Cardiac muscle cell (in vitro differentiated cells and primary cell): ENCODE measurements around the gene DIAPH2. TPM values are rescaled to one million over a fixed set of nuclear protein-coding genes. Genes with fewer than 3 reads are reported as not detected.
"Not testable (repeated sequence)": the region's sequence is repeated elsewhere in the genome, so short reads cannot be mapped to it uniquely, and the experiment has no call there.

Experiments
- DNase-seq, 2 donors: peaks; one replicate each; pipeline versions ENCODE4 v3.0.0 to v3.0.0-alpha.2; 2010 to 2017; ENCODE audit warnings: low read depth in 1 of 2, low spot score in 1 of 2
- H3K27ac ChIP-seq: fragments of 200-600 bp; sonication (generic); 2 replicates; pipeline ENCODE4 v1.5.1; 2016
- H3K27me3 ChIP-seq: fragments of 200-600 bp; sonication (generic); 2 replicates; pipeline ENCODE4 v1.6.0; 2016; ENCODE audit warnings: control low read depth
- H3K36me3 ChIP-seq: fragments of 200-600 bp; sonication (generic); 2 replicates; pipeline ENCODE4 v1.5.1; 2016; ENCODE audit warnings: control low read depth
- H3K4me1 ChIP-seq: fragments of 200-600 bp; sonication (generic); 2 replicates; pipeline ENCODE4 v1.8.1; 2017; ENCODE audit warnings: low read depth, mild to moderate bottlenecking, mixed run types
- H3K4me3 ChIP-seq: fragments of 200-600 bp; sonication (generic); 2 replicates; pipeline ENCODE4 v1.5.1; 2016; ENCODE audit warnings: mild to moderate bottlenecking
- H3K9me3 ChIP-seq: fragments of 200-600 bp; sonication (generic); 2 replicates; pipeline ENCODE4 v1.5.1; 2017; ENCODE audit warnings: low read depth, mild to moderate bottlenecking, control low read depth
- CTCF ChIP-seq: IDR thresholded peaks from 2 replicates; pipeline ENCODE4 v1.5.1; 2012; ENCODE audit warnings: low read depth, mild to moderate bottlenecking, low read length
- polyA plus RNA-seq: library from polyadenylated mRNA; unstranded; fragments of >200 nt; fragmentation: Nextera tagmentation; extraction: Ambion mirVana; gene quantifications from 2 replicates; pipeline ENCODE4 v1.2.1, GENCODE V29; 2016
- total RNA-seq: library from RNA; depleted of rRNA; stranded (reverse); fragments of >200 nt; gene quantifications from 2 replicates; pipeline ENCODE4 v1.2.3, GENCODE V29; 2016

Gene DIAPH2
- total and polyA plus RNA-seq, 2 experiments from 2014 or later, result 9.1 to 18.4 TPM

GRCh38 chrX:96704629-96705028, 20.0 kb downstream of the DIAPH2 start:
- H3K4me1 ChIP-seq, result no peaks in the 10 kb centered on the region
- H3K36me3 ChIP-seq, result no peaks in the 10 kb centered on the region
- H3K9me3 ChIP-seq, result no peaks in the 10 kb centered on the region
- no peak overlapping the region for H3K27ac ChIP-seq
- H3K27me3 ChIP-seq, result no peaks in the 10 kb centered on the region
- TF ChIP-seq CTCF, result no peak
- no peak overlapping the region for H3K4me3 ChIP-seq
- no peak for DNase-seq

DNA sequence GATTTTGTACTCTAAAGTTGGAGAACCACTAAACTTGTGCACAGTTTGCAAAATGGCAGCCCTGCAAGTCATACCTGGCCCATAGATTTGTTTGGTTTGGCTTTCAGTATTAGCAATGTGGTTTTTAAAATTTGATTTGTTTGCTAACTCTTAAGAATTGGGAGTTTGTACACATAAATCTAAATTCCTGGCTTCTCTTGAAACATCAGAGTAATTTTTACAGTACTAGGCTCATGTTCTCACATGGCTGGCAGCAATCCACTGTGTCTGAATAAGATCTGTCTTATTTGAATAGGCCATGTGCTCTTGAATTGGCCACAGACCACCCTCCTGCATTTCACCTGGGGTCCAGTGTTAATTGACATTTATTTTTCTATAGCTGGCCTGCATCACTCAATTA, 21.3 kb downstream of the DIAPH2 start:
- no peak for DNase-seq
- H3K4me1 ChIP-seq, result no peaks in the 10 kb centered on the region
- no peaks in the 10 kb centered on the region for H3K27me3 ChIP-seq
- no peaks in the 10 kb centered on the region for H3K9me3 ChIP-seq
- H3K36me3 ChIP-seq, result no peaks in the 10 kb centered on the region
- no peak overlapping the region for H3K4me3 ChIP-seq
- no peak for TF ChIP-seq CTCF
- H3K27ac ChIP-seq, result no peak overlapping the region

- H3K4me3 ChIP-seq, result no peak overlapping the region
- DNase-seq, result no peak
- H3K27ac ChIP-seq, result no peak overlapping the region
- H3K27me3 ChIP-seq, result no peaks in the 10 kb centered on the region
- H3K9me3 ChIP-seq, result no peaks in the 10 kb centered on the region
- TF ChIP-seq CTCF, result no peak
- H3K4me1 ChIP-seq, result no peaks in the 10 kb centered on the region
- H3K36me3 ChIP-seq, result no peaks in the 10 kb centered on the region
These were observed 23.2 kb downstream of the DIAPH2 start for GRCh38 chrX:96707804-96708203.

DNA sequence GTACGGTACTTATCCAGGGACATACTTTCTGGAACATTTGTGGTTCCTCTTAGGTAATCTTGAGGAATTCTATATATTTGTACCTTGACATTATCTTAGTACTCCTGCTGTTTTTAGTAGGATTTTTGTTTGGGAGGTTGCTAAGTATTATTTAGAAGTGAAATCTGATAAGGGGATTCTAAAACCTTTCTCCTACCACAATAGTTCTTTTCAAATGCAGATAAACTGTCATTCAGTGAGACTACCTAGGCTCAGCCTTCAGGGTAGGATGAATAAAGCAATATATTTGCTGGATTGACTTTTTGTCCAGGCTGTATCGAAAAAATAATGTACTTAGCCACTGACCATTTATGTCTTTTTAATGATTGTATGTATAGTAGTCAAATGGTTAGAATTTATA, 25.4 kb downstream of the DIAPH2 start:
- no peak for TF ChIP-seq CTCF
- H3K36me3 ChIP-seq, result no peaks in the 10 kb centered on the region
- no peaks in the 10 kb centered on the region for H3K27me3 ChIP-seq
- H3K9me3 ChIP-seq, result no peaks in the 10 kb centered on the region
- H3K4me1 ChIP-seq, result no peaks in the 10 kb centered on the region
- H3K4me3 ChIP-seq, result no peak overlapping the region
- no peak overlapping the region for H3K27ac ChIP-seq
- no peak for DNase-seq

DNA sequence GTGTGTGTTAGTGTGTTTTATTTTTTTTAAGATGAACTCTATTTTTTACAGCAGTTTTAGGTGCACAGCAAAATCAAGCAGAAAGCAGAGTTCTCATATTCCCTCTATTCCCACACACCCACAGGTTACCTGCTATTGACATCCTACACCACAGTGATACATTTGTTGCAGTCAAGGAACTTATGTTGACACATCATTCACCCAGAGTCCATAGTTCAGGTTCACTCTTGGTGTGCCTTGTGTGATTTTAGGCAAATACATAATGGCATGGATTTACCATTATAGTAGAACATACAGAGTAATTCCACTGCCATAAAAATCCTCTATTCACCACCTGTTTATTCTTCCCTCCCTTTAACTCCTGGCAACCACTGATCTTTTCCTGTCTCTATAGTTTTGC, 28.7 kb downstream of the DIAPH2 start:
- no peak for TF ChIP-seq CTCF
- no peak for DNase-seq
- Histone ChIP-seq H3K36me3 (no peaks in the 10 kb centered on the region), H3K27ac (no peak overlapping the region), H3K9me3 (no peaks in the 10 kb centered on the region), H3K4me1 (no peaks in the 10 kb centered on the region), H3K4me3 (no peak overlapping the region), H3K27me3 (no peaks in the 10 kb centered on the region)

DNA sequence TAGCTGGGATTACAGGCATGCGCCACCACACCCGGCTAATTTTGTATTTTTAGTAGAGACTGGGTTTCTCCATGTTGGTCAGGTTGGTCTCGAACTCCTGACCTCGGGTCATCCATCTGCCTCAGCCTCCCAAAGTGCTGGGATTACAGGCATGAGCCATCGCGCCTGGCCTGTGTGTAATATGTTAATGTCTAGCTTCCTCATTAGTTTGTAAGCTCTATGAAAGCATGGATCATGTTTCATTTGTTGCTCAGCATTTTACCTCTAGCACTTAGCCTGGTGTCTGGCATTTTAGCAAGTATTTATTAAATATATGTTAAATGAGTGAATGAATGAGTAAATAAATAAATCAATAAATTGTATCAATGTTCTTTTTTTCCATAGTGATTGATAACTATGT, 29.8 kb downstream of the DIAPH2 start:
- not testable (repeated sequence) for H3K4me3 ChIP-seq, H3K36me3 ChIP-seq, H3K27ac ChIP-seq, H3K4me1 ChIP-seq, DNase-seq, H3K27me3 ChIP-seq, H3K9me3 ChIP-seq
